ENCODE data around the gene TRIO.

GRCh38 chr5:14510156-14510734, 367.1 kb downstream of the TRIO start:
- TF ChIP-seq CTCF (IDR thresholded peaks at IDR 0.05; ENCODE audit: low read depth, low read length, poor library complexity, severe bottlenecking) = no peak
- TF ChIP-seq EZH2phosphoT487 (IDR thresholded peaks at IDR 0.05; ENCODE audit: borderline replicate concordance, low read length) = no peak
